ENCODE measurements around the gene MKRN2OS. TPM values are rescaled to one million over a fixed set of nuclear protein-coding genes. Genes with fewer than 3 reads are reported as not detected.
A peak's percentile ranks its signal among the peaks of the same experiment; 100 is the strongest.

Gene MKRN2OS
- total and polyA plus RNA-seq, 4 donors: 0.06 to 0.42 (median 0.17) TPM

DNA sequence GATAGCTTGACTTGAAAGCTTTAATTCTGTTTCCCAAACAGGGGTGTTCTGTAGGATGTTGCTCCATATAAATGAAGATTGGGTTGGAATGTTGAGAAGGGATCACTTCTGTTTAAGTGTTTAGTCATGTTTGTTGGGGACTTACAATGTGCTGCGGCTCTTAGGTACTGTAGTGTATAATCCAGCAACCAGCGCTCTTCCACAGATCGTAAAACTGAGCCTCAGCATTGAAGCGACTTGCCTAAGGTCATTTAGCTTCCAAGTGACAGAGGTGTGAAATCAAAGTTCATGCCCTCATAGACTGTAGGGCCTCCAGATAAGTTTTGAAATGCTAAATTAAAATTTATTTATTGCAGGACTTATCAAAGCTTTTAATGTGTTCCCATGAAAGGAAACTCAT lies 13.4 kb upstream of the MKRN2OS start:
- TF ChIP-seq RXRA (IDR thresholded peaks at IDR 0.05) (no peak), NR2F2 (IDR thresholded peaks at IDR 0.05) (no peak), MAX (IDR thresholded peaks at IDR 0.05) (no peak), TAF1 (conservative IDR thresholded peaks at IDR 0.05) (no peak), RAD21 (IDR thresholded peaks at IDR 0.05) (no peak), HNF4G (IDR thresholded peaks at IDR 0.05) (no peak)
- TF ChIP-seq, protein P1, sequence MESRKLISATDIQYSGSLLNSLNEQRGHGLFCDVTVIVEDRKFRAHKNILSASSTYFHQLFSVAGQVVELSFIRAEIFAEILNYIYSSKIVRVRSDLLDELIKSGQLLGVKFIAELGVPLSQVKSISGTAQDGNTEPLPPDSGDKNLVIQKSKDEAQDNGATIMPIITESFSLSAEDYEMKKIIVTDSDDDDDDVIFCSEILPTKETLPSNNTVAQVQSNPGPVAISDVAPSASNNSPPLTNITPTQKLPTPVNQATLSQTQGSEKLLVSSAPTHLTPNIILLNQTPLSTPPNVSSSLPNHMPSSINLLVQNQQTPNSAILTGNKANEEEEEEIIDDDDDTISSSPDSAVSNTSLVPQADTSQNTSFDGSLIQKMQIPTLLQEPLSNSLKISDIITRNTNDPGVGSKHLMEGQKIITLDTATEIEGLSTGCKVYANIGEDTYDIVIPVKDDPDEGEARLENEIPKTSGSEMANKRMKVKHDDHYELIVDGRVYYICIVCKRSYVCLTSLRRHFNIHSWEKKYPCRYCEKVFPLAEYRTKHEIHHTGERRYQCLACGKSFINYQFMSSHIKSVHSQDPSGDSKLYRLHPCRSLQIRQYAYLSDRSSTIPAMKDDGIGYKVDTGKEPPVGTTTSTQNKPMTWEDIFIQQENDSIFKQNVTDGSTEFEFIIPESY (IDR thresholded peaks at IDR 0.05): no peak
- Histone ChIP-seq H3K36me3 (ENCODE audit: control insufficient read depth in 4 of 4, insufficient read depth in 3 of 4, low read depth in 1 of 4, low read length in 3 of 4) (no peaks in the 10 kb centered on the region), H3K9me3 (ENCODE audit: control insufficient read depth in 4 of 4, low read length in 3 of 4) (no peaks in the 10 kb centered on the region), H3K4me3 (ENCODE audit: low read depth in 1 of 3, low read length in 3 of 3) (no peak overlapping the region), H3K9ac (ENCODE audit: low read depth in 1 of 2, low read length in 2 of 2) (no peak overlapping the region), H3K4me1 (ENCODE audit: control insufficient read depth in 4 of 4, insufficient read depth in 4 of 4, low read length in 3 of 4) (peaks cover 0 to 39% (median 24%) of the 10 kb centered on the region in 4 donors), H3K27me3 (ENCODE audit: control insufficient read depth in 4 of 4, insufficient read depth in 4 of 4, low read length in 3 of 4) (peaks cover 0 to 2% (median 0%) of the 10 kb centered on the region in 4 donors), H3K27ac (ENCODE audit: low read depth in 1 of 2, low read length in 2 of 2) (no peak overlapping the region)
- no peak for DNase-seq (ENCODE audit: low spot score)
- WGBS: 67% methylated on average over 4 of the region's 4 CpGs

- H3K9me3 ChIP-seq (ENCODE audit: control insufficient read depth in 4 of 4, low read length in 3 of 4): no peaks in the 10 kb centered on the region
- H3K4me3 ChIP-seq (ENCODE audit: low read depth in 1 of 3, low read length in 3 of 3): peak overlapping the region; percentile 86 to 99 (median 93)
- under 1% methylated on average over 18 of the region's 18 CpGs for WGBS
- H3K36me3 ChIP-seq (ENCODE audit: control insufficient read depth in 4 of 4, insufficient read depth in 3 of 4, low read depth in 1 of 4, low read length in 3 of 4): no peaks in the 10 kb centered on the region
- H3K9ac ChIP-seq (ENCODE audit: low read depth in 1 of 2, low read length in 2 of 2): peak overlapping the region; percentile 76 to 98
- DNase-seq (ENCODE audit: low spot score): no peak
- peaks cover 0 to 2% (median 0%) of the 10 kb centered on the region in 4 donors for H3K27me3 ChIP-seq (ENCODE audit: control insufficient read depth in 4 of 4, insufficient read depth in 4 of 4, low read length in 3 of 4)
- TF ChIP-seq FOXA1 (IDR thresholded peaks at IDR 0.05) (no peak), EGR1 (IDR thresholded peaks at IDR 0.05; ENCODE audit: low read depth in 2 of 2) (no peak), ATF3 (IDR thresholded peaks at IDR 0.05) (no peak), JUND (IDR thresholded peaks at IDR 0.05) (no peak), YY1 (IDR thresholded peaks at IDR 0.05) (peak; percentile 84), SP1 (IDR thresholded peaks at IDR 0.05) (no peak)
- TF ChIP-seq, protein P2, sequence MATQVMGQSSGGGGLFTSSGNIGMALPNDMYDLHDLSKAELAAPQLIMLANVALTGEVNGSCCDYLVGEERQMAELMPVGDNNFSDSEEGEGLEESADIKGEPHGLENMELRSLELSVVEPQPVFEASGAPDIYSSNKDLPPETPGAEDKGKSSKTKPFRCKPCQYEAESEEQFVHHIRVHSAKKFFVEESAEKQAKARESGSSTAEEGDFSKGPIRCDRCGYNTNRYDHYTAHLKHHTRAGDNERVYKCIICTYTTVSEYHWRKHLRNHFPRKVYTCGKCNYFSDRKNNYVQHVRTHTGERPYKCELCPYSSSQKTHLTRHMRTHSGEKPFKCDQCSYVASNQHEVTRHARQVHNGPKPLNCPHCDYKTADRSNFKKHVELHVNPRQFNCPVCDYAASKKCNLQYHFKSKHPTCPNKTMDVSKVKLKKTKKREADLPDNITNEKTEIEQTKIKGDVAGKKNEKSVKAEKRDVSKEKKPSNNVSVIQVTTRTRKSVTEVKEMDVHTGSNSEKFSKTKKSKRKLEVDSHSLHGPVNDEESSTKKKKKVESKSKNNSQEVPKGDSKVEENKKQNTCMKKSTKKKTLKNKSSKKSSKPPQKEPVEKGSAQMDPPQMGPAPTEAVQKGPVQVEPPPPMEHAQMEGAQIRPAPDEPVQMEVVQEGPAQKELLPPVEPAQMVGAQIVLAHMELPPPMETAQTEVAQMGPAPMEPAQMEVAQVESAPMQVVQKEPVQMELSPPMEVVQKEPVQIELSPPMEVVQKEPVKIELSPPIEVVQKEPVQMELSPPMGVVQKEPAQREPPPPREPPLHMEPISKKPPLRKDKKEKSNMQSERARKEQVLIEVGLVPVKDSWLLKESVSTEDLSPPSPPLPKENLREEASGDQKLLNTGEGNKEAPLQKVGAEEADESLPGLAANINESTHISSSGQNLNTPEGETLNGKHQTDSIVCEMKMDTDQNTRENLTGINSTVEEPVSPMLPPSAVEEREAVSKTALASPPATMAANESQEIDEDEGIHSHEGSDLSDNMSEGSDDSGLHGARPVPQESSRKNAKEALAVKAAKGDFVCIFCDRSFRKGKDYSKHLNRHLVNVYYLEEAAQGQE (IDR thresholded peaks at IDR 0.05): no peak
- peaks cover 0 to 39% (median 26%) of the 10 kb centered on the region in 4 donors for H3K4me1 ChIP-seq (ENCODE audit: control insufficient read depth in 4 of 4, insufficient read depth in 4 of 4, low read length in 3 of 4)
- H3K27ac ChIP-seq (ENCODE audit: low read depth in 1 of 2, low read length in 2 of 2): peak overlapping the region; percentile 97 to 100
These were observed 12.3 kb upstream of the MKRN2OS start for GRCh38 chr3:12557473-12558100.

All from liver (tissue), 9 donors.